ENCODE results near the gene PIK3R6.

DNA sequence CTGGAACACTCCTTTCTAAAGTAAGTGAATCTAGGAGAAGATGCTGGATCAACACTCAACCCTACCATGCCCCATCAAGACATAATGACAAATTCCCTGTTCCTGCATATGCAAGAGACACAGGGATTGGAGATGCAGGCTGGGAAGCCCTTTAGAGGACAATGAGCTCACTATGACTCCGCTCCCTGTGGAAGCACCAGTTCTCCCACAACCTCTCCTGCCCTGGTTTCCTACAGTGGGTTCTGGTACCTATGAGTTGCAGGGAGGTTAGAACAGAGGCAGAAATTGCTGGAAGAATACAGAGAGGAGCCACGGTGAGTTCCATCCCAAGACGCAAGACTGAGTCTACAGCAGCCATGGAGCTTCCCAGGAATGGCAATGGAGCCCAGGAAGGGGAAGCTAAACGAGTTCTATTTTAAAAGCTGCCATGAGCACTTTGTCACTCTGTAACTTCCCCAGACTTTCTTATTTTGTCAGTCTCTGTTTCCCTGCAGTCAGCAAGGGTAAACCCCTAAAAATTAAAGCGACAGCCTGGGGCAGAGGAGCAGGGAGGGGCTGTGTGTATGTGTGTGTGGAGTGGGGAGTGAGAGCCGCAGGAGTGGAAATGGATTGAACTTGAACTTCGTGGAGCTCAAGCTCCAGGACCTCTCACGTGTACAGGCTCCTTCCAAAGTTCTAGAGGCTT lies 42.3 kb upstream of the PIK3R6 start:
- TF ChIP-seq, protein P1, sequence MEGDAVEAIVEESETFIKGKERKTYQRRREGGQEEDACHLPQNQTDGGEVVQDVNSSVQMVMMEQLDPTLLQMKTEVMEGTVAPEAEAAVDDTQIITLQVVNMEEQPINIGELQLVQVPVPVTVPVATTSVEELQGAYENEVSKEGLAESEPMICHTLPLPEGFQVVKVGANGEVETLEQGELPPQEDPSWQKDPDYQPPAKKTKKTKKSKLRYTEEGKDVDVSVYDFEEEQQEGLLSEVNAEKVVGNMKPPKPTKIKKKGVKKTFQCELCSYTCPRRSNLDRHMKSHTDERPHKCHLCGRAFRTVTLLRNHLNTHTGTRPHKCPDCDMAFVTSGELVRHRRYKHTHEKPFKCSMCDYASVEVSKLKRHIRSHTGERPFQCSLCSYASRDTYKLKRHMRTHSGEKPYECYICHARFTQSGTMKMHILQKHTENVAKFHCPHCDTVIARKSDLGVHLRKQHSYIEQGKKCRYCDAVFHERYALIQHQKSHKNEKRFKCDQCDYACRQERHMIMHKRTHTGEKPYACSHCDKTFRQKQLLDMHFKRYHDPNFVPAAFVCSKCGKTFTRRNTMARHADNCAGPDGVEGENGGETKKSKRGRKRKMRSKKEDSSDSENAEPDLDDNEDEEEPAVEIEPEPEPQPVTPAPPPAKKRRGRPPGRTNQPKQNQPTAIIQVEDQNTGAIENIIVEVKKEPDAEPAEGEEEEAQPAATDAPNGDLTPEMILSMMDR (conservative IDR thresholded peaks at IDR 0.05; ENCODE audit: low read length), result no peak
- no peak for TF ChIP-seq EZH2phosphoT487 (IDR thresholded peaks at IDR 0.05; ENCODE audit: borderline replicate concordance)
